ENCODE results near the gene ZSCAN1. TPM values are rescaled to one million over a fixed set of nuclear protein-coding genes. Genes with fewer than 3 reads are reported as not detected.

The ZSCAN1 gene
- total RNA-seq, 4 donors from 2014 or later, result not detected

GRCh38 chr19:58059671-58060078 is 25.9 kb downstream of the ZSCAN1 start:
- TF ChIP-seq, protein P1, sequence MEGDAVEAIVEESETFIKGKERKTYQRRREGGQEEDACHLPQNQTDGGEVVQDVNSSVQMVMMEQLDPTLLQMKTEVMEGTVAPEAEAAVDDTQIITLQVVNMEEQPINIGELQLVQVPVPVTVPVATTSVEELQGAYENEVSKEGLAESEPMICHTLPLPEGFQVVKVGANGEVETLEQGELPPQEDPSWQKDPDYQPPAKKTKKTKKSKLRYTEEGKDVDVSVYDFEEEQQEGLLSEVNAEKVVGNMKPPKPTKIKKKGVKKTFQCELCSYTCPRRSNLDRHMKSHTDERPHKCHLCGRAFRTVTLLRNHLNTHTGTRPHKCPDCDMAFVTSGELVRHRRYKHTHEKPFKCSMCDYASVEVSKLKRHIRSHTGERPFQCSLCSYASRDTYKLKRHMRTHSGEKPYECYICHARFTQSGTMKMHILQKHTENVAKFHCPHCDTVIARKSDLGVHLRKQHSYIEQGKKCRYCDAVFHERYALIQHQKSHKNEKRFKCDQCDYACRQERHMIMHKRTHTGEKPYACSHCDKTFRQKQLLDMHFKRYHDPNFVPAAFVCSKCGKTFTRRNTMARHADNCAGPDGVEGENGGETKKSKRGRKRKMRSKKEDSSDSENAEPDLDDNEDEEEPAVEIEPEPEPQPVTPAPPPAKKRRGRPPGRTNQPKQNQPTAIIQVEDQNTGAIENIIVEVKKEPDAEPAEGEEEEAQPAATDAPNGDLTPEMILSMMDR (IDR thresholded peaks at IDR 0.05; ENCODE audit: low read depth), result no peak

GRCh38 chr19:58060231-58060630 is 26.4 kb downstream of the ZSCAN1 start:
- TF ChIP-seq, protein P1 (IDR thresholded peaks at IDR 0.05; ENCODE audit: low read depth), result no peak

GRCh38 chr19:58063712-58064111 is 29.9 kb downstream of the ZSCAN1 start:
- TF ChIP-seq, protein P1 (IDR thresholded peaks at IDR 0.05; ENCODE audit: low read depth), result no peak

DNA sequence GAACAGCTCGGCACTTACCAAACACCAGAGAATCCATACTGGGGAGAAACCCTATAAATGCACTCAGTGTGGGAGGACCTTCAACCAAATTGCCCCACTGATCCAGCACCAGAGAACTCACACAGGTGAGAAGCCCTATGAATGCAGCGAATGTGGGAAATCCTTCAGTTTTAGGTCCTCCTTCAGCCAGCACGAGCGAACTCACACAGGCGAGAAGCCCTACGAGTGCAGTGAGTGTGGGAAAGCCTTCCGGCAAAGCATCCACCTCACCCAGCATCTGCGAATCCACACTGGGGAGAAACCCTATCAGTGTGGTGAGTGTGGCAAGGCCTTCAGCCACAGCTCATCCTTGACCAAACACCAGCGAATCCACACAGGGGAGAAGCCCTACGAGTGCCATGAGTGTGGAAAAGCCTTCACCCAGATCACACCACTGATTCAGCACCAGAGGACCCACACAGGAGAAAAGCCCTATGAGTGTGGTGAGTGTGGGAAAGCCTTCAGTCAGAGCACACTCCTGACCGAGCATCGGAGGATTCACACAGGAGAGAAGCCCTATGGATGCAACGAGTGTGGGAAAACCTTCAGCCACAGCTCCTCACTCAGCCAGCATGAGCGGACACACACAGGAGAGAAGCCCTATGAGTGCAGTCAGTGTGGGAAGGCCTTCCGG is 33.6 kb downstream of the ZSCAN1 start:
- TF ChIP-seq, protein P1 (IDR thresholded peaks at IDR 0.05; ENCODE audit: low read depth), result no peak

- TF ChIP-seq, protein P1 (IDR thresholded peaks at IDR 0.05; ENCODE audit: low read depth), result no peak
These were observed 46.0 kb downstream of the ZSCAN1 start for GRCh38 chr19:58079792-58080191.

DNA sequence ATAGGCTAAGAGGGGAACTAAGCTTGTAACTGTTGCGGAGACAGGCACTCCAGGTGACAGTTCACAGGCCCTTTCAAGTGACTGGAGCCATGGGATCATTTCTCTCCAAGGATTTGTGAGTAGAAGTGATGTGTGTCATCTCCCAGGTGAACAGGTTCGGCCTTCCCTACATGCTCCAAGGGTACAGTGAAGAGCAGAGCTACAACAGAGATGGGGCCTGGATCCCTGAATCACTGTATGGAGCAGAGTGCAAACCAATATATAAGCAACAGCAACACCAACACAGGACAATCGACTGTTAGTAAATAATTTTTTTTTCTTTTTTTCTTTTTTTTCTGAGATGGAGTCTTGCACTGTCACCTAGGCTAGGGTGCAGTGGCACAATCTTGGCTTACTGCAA is 49.2 kb downstream of the ZSCAN1 start:
- TF ChIP-seq, protein P1 (IDR thresholded peaks at IDR 0.05; ENCODE audit: low read depth), result no peak

DNA sequence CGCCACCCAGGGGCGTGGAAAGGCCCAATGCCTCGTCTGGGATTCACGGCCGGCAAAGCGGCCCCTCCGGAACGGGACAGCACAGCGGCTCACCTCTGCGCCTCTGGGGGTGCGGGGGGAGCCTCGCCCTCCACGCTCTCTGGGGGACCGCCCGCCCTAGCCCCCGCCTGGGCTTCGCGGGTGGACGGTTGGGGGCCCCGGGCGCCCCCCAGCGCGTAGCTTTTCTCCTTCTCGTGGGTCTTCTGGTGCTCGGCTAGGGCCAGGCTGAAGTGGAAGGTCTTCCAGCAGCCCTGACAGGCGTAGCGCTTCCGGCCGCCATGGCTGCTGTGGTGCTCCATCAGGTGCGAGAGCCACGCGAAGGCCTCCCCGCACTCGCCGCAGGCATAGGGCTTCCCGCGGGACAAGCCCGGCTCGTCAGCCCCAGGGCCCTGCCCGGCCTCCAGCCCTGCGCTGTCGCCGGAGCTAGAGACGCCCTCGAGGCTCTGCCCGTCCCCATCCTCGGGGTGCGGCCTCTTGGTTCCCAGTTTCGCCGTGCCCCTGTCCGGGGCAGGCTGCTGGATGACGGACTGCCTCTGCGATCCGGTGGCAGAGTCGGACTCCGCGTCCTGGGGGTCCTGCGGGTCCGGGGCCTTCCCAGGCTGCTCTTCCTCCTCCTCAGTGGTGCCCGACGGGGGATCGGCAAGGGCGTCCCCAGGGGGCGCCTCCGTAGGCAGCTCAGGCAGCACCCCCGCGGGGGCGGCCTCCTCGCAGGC is 50.9 kb downstream of the ZSCAN1 start:
- TF ChIP-seq, protein P1 (IDR thresholded peaks at IDR 0.05; ENCODE audit: low read depth), result no peak
